Measurements from ENCODE around the gene MCMBP.
"Not testable (repeated sequence)": the region's sequence is repeated elsewhere in the genome, so short reads cannot be mapped to it uniquely, and the experiment has no call there.

Gene MCMBP, protein sequence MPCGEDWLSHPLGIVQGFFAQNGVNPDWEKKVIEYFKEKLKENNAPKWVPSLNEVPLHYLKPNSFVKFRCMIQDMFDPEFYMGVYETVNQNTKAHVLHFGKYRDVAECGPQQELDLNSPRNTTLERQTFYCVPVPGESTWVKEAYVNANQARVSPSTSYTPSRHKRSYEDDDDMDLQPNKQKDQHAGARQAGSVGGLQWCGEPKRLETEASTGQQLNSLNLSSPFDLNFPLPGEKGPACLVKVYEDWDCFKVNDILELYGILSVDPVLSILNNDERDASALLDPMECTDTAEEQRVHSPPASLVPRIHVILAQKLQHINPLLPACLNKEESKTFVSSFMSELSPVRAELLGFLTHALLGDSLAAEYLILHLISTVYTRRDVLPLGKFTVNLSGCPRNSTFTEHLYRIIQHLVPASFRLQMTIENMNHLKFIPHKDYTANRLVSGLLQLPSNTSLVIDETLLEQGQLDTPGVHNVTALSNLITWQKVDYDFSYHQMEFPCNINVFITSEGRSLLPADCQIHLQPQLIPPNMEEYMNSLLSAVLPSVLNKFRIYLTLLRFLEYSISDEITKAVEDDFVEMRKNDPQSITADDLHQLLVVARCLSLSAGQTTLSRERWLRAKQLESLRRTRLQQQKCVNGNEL

DNA sequence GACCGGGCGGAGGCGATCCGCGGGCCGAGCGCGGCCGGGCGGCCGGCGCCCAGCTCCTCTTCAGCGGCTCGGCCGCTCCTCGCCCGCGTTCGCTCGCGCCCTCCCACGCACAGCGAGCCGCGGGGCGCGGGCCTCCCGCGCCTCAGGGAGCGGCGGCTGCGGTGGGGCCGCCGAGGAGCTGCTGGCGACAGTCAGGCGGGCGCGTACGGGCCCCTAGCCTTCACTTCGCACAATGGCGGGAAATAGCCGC is at the start of gene MCMBP:
Gene MCMBP, minus strand, starts transcription at position 234 of the 250 bp plus-strand sequence. CDS start 259 bp downstream, outside the sequence.
- FAIRE-seq = no peak

DNA sequence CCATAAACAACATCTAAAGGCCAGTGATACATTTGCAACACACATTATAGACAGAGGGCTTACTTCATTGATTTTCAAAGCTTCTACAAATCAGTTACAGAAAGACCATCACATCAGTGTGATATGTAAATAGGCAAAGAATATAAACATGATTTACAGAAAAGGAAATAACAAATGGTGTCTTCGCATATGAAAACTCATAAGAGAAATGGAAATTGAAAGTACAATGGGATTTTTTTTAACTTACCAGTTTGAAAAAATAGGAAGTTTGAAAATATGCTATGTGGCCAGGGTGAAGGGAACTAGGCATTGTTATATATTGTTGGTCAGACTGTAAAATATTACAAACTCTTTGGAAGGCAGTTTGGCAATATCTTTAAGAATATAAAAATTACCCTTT is 47.2 kb upstream of the MCMBP start:
- no peak for FAIRE-seq

DNA sequence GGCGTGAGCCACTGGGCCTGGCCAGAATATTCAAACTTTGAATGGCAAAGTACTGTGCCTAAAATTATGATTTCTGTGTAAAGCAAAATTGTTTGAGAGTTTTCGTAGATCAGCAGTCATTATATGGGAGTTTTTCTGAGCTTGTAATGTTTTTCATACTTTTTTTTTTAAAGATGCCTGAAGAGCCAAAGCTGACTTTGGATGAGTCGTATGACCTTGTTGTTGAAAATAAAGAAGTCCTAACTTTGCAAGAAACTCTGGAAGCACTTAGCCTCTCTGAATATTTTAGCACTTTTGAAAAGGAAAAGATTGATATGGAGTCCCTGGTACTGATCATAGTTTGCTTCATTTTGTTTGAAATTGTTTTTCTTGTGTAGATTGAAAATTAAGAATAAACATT is 46.6 kb upstream of the MCMBP start:
- no peak for FAIRE-seq

DNA sequence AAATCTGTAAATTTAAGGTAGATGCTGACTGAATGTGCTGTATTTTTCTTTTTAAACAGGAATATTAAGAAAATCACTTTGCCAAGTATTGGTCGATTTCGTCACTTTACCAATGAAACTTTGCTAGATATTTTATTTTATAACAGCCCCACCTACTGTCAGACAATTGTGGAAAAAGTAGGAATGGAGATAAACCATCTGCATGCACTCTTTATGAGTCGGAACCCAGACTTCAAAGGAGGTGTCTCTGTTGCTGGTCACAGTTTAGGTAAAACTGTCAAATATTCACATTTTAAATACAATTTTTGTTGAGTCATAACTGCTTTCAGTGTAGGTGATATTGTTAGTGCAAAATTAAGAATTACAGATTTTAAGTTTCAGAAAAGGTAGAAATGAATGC is 45.1 kb upstream of the MCMBP start:
- FAIRE-seq = no peak

DNA sequence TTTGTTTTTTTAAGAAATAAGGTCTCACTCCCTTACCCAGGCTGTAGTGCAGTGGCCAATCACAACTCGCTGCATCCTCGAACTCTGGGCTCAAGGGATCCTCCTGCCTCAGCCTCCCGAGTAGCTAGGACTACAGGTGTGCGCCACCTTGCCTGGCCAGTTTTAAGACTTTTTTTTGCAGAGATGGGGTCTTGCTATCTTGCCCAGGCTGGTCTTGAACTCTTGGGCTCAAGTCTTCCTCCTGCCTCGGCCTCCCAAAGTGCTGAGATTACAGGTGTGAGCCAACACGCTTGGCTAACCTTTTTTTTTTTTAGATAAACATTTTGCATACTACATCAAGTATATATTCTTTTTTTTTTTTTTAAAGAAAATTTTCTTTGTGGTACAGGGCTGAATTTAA is 38.0 kb upstream of the MCMBP start:
- FAIRE-seq = no peak

DNA sequence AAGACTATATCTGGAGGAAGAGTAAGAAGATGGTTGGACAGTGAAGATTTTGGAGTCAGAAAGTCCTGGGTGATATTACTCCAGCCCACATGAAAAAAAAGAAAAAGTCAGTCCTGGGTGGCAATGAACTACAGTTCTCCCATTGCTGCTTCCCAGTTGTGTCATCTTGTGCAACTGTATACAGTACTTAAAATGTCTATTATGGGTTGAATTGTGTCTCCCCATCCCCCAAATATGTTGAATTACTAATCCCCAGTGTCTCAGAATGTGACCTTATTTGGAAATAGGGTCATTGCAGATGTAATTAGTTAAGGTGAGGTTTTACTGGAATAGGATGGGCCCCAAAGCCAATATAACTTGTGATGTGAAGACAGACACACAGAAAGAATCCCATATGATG is 35.5 kb upstream of the MCMBP start:
- no peak for FAIRE-seq

DNA sequence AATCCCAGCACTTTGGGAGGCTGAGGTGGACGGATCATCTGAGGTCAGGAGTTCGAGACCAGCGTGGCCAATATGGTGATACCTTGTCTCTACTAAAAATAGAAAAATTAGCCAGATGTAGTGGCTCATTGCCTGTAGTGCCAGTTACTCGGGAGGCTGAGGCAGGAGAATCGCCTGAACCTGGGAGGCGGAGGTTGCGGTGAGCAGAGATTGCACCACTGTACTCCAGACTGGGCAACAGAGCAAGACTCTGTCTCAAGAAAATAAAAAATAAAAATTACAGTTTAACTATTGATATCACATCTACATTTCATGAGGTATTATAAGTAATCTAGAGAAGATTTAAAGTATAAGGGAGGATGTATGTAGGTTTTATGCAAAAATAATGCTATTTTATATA is 35.1 kb upstream of the MCMBP start:
- FAIRE-seq = not testable (repeated sequence)

DNA sequence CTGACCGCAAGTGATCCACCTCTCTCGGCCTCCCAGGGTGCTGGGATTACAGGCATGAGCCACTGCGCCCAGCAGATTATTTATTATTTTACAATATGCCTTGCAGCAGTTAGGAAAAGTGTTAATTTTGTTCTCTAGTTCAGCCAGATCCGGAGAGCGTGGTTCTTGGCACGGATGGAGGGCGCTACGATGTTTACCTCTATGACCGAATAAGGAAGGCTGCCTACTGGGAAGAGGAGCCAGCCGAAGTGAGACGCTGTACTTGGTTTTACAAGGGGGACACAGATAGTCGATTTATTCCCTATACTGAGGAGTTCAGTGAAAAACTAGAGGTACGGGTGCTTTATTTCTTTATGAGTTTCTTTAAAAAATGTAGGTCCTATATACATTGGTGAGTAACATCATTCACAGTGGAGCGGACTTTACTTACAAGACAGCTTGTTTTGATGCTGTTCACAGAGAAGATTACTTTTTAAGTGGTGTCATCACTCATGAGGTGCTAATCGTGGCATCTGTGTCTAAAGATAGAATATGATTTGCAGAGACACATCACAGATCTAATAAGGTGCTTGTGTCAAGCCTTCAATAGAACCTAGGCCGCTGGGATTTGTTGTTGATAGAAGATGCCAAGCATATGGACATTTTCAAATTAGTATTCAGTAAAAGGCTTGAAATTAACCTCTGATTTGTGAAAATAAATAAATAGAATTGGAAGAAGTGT is 31.5 kb upstream of the MCMBP start:
- no peak for FAIRE-seq

DNA sequence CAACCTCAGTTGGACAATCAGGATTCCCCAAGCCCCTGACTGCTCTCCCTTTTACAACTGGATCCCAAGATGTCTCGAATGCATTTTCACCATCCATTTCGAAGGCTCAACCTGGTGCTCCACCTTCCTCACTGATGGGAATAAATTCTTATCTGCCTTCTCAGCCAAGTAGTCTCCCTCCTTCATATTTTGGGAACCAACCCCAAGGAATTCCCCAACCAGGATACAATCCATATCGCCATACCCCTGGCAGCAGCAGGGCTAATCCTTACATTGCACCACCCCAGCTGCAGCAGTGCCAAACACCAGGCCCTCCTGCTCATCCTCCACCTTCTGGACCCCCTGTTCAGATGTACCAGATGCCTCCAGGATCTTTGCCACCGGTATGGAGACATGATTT is 25.9 kb upstream of the MCMBP start:
- no peak for FAIRE-seq

DNA sequence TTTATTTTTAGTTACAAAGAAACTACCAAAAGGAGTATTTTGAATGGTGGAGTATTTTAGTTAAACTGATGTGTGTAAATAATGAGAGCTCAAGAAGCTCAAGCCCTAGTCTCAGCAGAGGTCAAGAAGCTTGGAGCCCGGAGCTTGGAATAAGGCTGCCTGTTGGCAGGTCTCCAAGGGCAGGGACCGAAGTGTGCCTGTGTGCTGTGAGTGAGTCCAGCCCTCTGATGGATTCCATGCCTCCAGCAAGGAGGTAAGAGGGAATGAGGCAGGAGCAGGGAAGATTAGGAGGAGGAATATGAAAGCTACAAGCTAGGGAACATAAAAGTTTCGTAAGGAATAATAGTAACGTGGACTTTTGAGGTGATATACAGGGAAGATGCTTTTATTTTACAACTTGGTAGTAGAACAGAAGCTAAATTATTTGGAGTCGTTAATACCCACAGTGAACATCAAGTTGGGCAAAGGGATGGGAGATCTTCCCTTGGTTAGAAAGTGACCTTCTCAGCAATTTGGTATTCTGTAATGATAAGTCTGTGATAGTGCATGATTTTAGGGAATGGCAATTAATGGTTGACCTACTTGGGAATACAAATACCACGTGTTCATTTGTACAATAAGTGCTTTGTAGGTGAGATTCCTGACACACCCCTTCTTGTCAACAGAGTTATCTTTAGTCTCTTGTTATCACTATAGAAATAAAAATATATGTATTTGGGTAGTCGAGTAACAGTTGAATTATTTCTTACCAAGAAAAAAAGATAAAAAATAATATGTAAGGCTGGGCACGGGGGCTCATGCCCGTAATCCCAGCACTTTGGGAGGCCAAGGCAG is 24.5 kb upstream of the MCMBP start:
- FAIRE-seq = no peak

DNA sequence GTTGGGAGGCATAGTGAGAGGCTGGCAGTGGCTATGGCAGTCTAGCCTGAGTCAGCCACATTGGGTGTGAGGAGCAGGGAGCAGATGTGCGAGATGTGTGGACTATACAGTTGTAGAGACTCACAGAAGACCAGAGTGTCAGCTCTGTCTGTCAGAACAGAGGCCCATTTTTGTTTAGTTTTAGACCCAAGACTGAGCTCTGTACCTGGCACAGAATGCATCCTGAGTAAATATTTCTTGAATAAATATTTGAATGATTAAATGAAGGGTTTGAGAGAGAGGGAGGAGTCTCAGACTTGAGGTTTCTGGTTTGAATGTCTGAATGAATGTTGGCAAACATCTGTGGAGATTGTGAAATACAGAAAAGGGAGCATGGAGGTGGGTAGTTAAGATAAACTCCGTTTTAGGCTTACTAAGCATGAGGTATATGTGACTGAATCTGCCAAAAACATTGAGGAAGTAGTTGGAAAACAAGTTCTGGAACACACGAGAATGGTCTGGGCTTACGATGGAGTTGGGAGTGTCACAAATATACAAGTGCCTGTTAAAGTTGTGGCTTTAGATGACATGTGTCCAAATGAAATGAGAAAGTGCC is 23.5 kb upstream of the MCMBP start:
- no peak for FAIRE-seq

DNA sequence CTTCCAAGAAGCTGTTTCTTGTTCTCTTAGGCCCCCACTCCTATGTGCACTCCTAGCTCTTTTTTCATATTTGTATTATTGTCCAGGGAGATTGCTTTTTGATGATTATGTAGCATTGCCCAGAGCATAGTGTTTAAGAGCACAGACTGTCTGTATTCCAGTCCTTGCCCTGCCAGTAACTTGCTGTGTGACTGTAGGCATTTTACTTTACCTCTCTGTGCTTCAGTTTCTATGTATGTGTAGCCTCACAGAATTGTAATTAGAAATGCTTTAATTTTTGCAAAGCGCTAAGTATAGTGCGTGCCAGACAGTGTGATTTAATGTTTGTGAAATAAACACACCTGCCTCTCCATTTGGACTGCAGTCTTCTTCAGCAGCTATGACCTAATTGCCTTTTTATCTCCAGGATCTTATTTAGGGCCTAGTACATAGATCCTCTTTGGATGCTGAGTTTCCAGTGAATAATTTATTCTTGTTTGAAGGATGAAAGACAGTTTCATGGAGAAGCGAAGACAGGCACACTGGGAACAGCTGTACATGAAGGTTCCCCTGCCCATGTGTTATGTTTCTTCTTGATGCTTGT is 21.3 kb upstream of the MCMBP start:
- FAIRE-seq = no peak

DNA sequence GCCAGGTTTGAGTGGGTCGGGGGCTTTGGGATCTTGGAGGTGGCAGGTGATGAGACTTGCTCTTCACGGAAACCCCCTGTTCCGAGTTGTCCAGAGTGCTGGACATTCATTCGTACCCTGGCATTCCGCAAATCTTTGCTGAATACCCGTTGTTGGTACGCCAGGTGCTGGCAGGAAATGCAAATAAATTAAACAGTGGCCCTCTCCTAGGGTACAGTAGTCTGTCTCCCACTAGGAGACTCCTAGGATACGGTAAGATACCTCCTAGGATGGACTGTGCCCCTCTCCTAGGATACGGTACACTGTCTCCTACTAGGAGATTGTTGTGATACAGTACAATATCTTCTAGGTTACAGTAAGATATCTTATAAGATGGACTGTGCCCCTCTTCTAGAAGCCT is 20.4 kb upstream of the MCMBP start:
- FAIRE-seq = no peak

DNA sequence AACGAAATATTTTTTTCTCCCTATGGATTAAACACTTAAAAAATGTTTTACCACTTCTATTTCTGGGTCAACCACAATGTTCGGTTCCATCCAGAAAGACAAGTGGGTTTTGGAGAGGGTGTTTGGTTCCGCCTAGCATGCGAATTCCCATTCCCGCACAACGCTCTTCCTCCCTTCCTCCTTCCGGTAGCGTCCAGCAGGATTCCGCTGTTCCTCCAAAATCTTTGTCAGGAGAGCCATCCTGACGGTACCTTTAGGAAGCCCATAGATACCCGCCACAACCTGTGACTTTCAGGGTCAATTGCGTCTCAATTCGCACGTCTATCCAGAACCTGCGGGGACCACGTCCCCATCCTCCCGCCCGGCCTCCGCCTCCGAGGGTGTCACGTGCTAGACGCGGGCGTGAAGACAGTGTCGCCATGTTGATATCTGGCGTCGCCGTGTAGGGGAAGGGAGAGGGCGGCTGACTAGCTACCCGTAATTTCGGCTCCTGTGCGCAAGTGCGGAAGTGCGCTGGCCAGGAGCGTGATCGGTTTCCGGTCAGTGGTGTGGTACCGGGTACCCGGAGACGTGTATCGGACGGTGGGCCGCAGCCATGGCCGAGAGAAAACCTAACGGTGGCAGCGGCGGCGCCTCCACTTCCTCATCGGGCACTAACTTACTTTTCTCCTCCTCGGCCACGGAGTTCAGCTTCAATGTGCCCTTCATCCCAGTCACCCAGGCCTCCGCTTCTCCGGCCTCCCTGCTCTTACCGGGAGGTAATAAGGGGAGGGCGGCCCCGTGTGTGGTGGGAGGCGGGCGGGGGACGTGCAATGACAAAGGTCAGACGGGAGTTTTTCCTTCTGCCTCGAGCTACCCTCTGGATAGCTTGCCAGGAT is 19.8 kb upstream of the MCMBP start, which contains the start of gene SEC23IP:
Gene SEC23IP, plus strand, starts transcription at position 543 of the 878 bp plus-strand sequence. Its CDS starts 53 bp downstream, at position 596.
- peak; percentile 5 for FAIRE-seq

DNA sequence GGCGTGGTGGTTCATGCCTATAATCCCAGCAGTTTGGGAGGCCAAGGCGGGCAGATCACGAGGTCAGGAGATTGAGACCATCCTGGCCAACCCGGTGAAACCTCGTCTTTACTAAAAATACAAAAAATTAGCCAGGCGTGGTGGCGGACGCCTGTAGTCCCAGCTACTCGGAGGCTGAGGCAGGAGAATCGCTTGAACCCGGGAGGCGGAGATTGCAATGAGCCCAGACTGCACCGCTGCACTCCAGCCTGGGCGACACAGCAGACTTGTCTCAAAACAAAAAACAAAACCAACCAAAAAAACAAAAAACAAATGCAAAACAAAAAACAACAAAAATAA is 19.2 kb upstream of the MCMBP start:
- FAIRE-seq = not testable (repeated sequence)

DNA sequence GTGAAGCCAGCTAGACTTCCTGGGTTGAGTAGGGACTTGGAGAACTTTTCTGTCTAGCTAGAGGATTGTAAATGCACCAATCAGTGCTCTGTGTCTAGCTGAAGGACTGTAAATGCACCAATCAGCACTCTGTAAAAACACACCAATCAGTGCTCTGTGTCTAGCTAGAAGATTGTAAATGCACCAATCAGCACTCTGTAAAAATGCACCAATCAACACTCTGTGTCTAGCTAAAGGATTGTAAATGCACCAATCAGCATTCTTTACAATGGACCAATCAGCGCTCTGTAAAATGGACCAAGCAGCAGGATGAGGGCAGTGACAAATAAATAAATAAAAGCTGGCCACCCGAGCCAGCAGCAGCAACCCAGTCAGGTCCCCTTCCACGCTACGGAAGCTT is 17.7 kb upstream of the MCMBP start:
- FAIRE-seq = not testable (repeated sequence)

DNA sequence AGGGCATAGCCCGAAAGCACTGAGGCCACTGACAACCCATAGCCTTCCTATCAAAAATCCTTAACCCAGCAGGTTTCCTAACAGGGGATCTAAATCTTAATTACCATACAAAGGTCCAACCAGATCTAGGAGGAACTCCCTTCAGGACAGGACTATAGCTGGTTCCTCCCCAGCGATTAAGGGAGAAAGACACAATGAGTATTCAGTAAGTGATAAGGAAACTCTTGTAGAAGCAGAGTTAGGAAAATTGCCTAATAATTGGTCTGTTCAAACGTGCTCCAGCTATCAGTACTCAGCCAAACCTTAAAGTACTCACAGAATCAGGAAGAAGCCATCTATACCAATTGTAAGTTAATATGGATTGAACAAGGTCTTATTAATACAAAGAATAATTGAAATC is 16.6 kb upstream of the MCMBP start:
- not testable (repeated sequence) for FAIRE-seq

DNA sequence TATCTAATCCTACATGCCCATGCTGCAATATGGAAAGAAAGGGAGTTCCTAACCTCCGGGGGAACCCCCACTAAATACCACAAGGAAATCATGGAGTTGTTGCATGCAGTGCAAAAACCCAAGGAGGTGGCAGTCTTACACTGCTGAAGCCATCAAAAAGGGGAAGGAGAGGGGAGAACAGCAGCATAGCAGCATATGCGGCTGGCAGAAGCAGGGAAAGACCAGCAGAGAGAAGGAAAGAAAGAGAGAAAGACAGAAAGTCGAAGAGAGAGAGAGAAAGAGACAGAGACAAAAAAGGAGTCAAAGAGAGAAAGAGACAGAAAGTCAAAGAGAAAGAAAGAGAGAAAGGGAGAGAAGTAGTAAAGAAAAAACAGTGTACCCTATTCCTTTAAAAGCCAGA is 16.1 kb upstream of the MCMBP start:
- FAIRE-seq = not testable (repeated sequence)

DNA sequence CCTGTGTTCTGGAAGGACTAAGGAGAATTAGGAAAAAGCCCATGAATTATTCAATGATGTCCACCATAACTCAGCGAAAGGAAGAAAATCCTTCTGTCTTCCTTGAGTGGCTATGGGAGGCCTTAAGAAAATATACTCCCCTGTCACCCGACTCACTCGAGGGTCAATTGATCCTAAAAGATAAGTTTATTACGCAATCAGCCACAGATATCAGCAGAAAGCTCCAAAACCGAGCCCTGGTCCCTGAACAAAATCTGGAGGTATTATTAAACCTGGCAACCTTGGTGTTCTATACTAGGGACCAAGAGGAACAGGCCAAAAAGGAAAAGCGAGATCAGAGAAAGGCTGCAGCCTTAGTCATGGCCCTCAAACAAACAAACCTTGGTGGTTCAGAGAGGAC is 13.4 kb upstream of the MCMBP start:
- not testable (repeated sequence) for FAIRE-seq

DNA sequence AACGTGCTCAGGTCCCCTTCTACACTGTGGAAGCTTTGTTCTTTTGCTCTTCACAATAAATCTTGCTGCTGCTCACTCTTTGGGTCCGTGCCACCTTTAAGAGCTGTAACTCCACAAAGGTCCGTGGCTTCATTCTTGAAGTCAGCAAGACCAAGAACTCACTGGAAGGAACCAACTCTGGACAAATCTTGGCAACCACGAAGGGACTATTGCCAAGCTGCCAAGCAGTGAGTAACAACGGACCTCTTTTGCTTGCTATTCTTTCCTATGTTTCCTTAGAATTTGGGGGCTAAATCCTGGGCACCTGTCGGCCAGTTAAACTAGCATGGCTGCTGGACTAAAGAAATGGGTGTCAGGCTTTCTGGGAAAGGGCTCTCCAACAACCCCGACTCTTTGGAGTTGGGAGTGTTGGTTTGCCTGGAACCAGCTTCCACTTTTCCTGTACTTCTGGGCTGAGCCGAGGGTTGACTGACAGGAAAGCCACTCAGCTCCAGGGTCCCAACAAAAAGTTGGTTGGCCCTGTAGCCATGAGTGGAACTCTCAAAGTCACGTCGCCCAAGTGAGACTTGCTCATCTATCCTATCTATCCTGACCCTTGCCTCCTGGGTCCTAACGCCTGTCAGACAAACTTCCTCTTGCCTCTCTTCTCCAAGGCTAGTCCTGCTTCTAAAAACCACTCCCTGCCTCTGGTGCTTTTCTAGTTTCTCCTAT is 11.4 kb upstream of the MCMBP start:
- FAIRE-seq = not testable (repeated sequence)

DNA sequence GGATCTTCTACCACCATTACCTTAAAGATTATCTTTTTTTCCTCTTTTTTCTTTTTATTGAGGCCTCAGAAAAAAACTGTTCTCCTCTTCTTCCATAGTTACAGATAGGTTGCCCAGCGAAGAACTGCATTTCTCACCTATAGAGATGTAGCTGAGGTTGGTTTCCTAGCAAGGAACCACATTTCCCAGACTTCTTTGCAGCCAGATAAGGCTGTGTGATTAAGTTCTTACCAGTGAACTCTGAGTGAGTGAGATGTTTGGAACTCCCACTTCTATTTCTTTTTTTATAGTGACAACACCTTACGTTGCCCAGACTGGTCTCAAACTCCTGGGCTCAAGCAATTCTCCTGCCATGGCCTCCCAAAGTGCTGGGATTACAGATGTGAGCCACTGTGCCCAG is 5.9 kb upstream of the MCMBP start:
- no peak for FAIRE-seq
